B cell (primary cell): ENCODE data around the gene PALLD. TPM values are rescaled to one million over a fixed set of nuclear protein-coding genes. Genes with fewer than 3 reads are reported as not detected.

Experiments used
- ATAC-seq: fragments of 200-7000 bp; cut with Tn5 transposase; one replicate; pipeline ENCODE4 v1.10.0; 2021; ENCODE audit warnings: low read depth, mild to moderate bottlenecking, moderate number of reproducible peaks, moderate library complexity
- CTCF ChIA-PET: fragments of 350-600 bp; sonication (Branson Sonifier 250); formaldehyde crosslinking; loops from one replicate; lab custom pipeline; 2021; ENCODE audit warnings: antibody characterized with exemption, inconsistent platforms; lab: Charles Lee
- POLR2A ChIA-PET: fragments of 350-600 bp; sonication (Branson Sonifier 250); formaldehyde crosslinking; loops from one replicate; lab custom pipeline; 2021; ENCODE audit warnings: antibody characterized with exemption; lab: Charles Lee
- DNase-seq: peaks from one replicate; pipeline ENCODE4 v3.0.0; 2013
- H2AFZ ChIP-seq: 2 replicates; pipeline ENCODE4 v1.6.1; 2012; ENCODE audit warnings: mild to moderate bottlenecking, low read depth, low read length; ENCODE audit not compliant: insufficient read depth, poor library complexity, severe bottlenecking
- H3K27ac ChIP-seq, 2 donors: 1 replicate in 1 of 2; 2 replicates in 1 of 2; pipeline ENCODE4 v1.5.1; 2012 to 2013; ENCODE audit warnings: low read length in 2 of 2, mild to moderate bottlenecking in 2 of 2, moderate library complexity in 1 of 2
- H3K27me3 ChIP-seq, 4 experiments: fragments of 200-600 bp in 1 of 4; sonication (generic) in 1 of 4; replicated peaks in 1 of 4; 1 replicate in 2 of 4; 2 replicates in 2 of 4; pipeline versions ENCODE4 v1.6.1 to v1.7.0; 2013 to 2016; ENCODE audit warnings: low read length in 3 of 4, mild to moderate bottlenecking in 2 of 4, mixed read lengths in 1 of 4, moderate library complexity in 1 of 4; ENCODE audit not compliant: insufficient read depth in 4 of 4, control insufficient read depth in 3 of 4; ENCODE audit errors: control extremely low read depth in 1 of 4
- H3K36me3 ChIP-seq, 2 experiments: replicated peaks in 1 of 2; 1 replicate in 1 of 2; 2 replicates in 1 of 2; pipeline versions ENCODE4 v1.6.1 to v1.7.1; 2013; ENCODE audit warnings: low read length in 1 of 2; ENCODE audit not compliant: insufficient read depth in 2 of 2, control insufficient read depth in 1 of 2; ENCODE audit errors: control extremely low read depth in 1 of 2, extremely low read depth in 1 of 2
- H3K4me1 ChIP-seq, 2 donors: fragments of 200-600 bp in 1 of 2; sonication (generic) in 1 of 2; 1 replicate in 1 of 2; 2 replicates in 1 of 2; pipeline versions ENCODE4 v1.5.1 to v1.6.1; 2013 to 2017; ENCODE audit warnings: low read length in 2 of 2; ENCODE audit not compliant: control insufficient read depth in 2 of 2, insufficient read depth in 2 of 2
- H3K4me2 ChIP-seq: replicated peaks from 2 replicates; pipeline ENCODE3; 2012; ENCODE audit warnings: mild to moderate bottlenecking, low read depth, low read length; ENCODE audit not compliant: poor library complexity, severe bottlenecking
- H3K4me3 ChIP-seq, 5 experiments: fragments of 200-600 bp in 1 of 5; sonication (generic) in 1 of 5; 1 replicate in 3 of 5; 2 replicates in 2 of 5; pipeline versions ENCODE4 v1.5.1 to v1.7.0; 2011 to 2016; ENCODE audit warnings: low read length in 4 of 5, mild to moderate bottlenecking in 4 of 5, low read depth in 2 of 5, control low read depth in 1 of 5, moderate library complexity in 1 of 5; ENCODE audit not compliant: insufficient read depth in 1 of 5; ENCODE audit errors: control extremely low read depth in 1 of 5, extremely low read depth in 1 of 5
- H3K79me2 ChIP-seq: fragments of 200-600 bp; sonication (generic); one replicate; pipeline ENCODE4 v1.6.0; 2016; ENCODE audit warnings: low read length; ENCODE audit not compliant: control insufficient read depth, insufficient read depth
- H3K9ac ChIP-seq: fragments of 200-600 bp; sonication (generic); 2 replicates; pipeline ENCODE4 v1.6.1; 2017; ENCODE audit warnings: mild to moderate bottlenecking, low read length, moderate library complexity
- H3K9me3 ChIP-seq, 3 donors: one replicate each; pipeline versions ENCODE4 v1.6.1 to v1.7.1; 2013; ENCODE audit warnings: low read length in 2 of 3; ENCODE audit not compliant: control insufficient read depth in 2 of 3, insufficient read depth in 1 of 3; ENCODE audit errors: control extremely low read depth in 1 of 3
- H4K20me1 ChIP-seq: 2 replicates; pipeline ENCODE4 v1.6.0; 2012; ENCODE audit warnings: mild to moderate bottlenecking, low read length; ENCODE audit not compliant: insufficient read depth, control insufficient read depth, poor library complexity, severe bottlenecking
- H3K27ac Mint-ChIP-seq: one replicate; pipeline ENCODE4 v1.8.0; 2021; ENCODE audit warnings: mixed read lengths
- H3K27me3 Mint-ChIP-seq: one replicate; pipeline ENCODE4 v1.8.0; 2021; ENCODE audit warnings: mixed read lengths
- H3K4me1 Mint-ChIP-seq: one replicate; pipeline ENCODE4 v1.8.0; 2021; ENCODE audit warnings: mixed read lengths
- H3K4me3 Mint-ChIP-seq: one replicate; pipeline ENCODE4 v1.8.0; 2021; ENCODE audit warnings: mixed read lengths
- H3K9me3 Mint-ChIP-seq: one replicate; pipeline ENCODE4 v1.8.0; 2022; ENCODE audit warnings: mixed read lengths; ENCODE audit not compliant: insufficient read depth
- CTCF ChIP-seq: fragments of 200-600 bp; IDR thresholded peaks from one replicate; pipeline ENCODE4 v1.8.0; 2022; ENCODE audit warnings: antibody characterized with exemption, mild to moderate bottlenecking
- EZH2 ChIP-seq: IDR thresholded peaks from 2 replicates; pipeline ENCODE4 v1.6.1; 2012; ENCODE audit warnings: borderline replicate concordance, low read depth, mild to moderate bottlenecking, moderate library complexity, low read length; ENCODE audit not compliant: insufficient read depth, poor library complexity, severe bottlenecking
- WGBS: methylation state at CpG from one replicate; pipeline ENCODE4 v1.1.5; 2013; ENCODE audit warnings: missing lambda C conversion rate; ENCODE audit not compliant: insufficient coverage; 5-methylcytosine and 5-hydroxymethylcytosine counted together
- intact Hi-C: fragments of 100-400 bp; cut with micrococcal nuclease; formaldehyde crosslinking; loops from one replicate; pipeline ENCODE4 v1.10.0; 2022
- polyA plus RNA-seq: library from polyadenylated mRNA; depleted of rRNA; stranded (reverse); fragments of >200 nt; gene quantifications from 2 replicates; pipeline ENCODE4 v1.2.3, GENCODE V29; 2012
- total RNA-seq, 2 donors: library from RNA; stranded (reverse); fragments of 120-200 nt in 1 of 2; gene quantifications; 1 replicate in 1 of 2; 2 replicates in 1 of 2; pipeline versions ENCODE4 v1.2.3 to v1.2.4, GENCODE V29; 2013 to 2022

Gene PALLD
- total and polyA plus RNA-seq, 2 donors (not counting 1 experiment from before 2014, with no cell fraction given): 0.63 to 0.71 TPM

DNA sequence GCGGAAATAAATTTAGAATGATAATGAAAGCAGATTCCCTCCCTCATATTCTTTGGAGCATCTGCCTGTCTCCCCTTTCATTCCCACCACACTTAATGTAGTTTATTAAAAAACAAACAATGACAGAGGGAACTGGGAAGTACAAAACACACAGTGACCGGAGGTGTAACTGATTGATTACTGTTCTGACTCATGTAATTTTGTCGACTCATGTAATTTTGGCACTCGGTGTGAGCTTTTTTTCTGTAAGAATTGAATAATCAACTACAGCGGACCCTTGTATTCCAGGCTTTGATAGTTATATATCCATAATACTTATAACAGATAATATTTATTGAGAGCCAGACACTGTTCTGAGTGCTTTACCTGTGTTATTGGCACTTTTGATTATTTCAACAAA lies 110.4 kb downstream of the PALLD start:
- no peak for ATAC-seq
- Histone ChIP-seq H4K20me1 (no peaks in the 10 kb centered on the region), H3K4me3 (no peak overlapping the region), H2AFZ (no peak overlapping the region), H3K27me3 (peaks cover 0 to 3% (median 0%) of the 10 kb centered on the region in 4 experiments), H3K9ac (no peak overlapping the region), H3K36me3 (no peaks in the 10 kb centered on the region), H3K4me2 (no peak overlapping the region), H3K9me3 (peaks cover 0 to 3% (median 0%) of the 10 kb centered on the region in 3 donors), H3K4me1 (no peaks in the 10 kb centered on the region), H3K79me2 (no peaks in the 10 kb centered on the region), H3K27ac (no peak overlapping the region)
- Mint-ChIP-seq H3K4me1 (no peaks in the 10 kb centered on the region), H3K27me3 (no peaks in the 10 kb centered on the region), H3K4me3 (no peak overlapping the region), H3K27ac (no peak overlapping the region), H3K9me3 (no peaks in the 10 kb centered on the region)
- no peak for DNase-seq
- POLR2A ChIA-PET: no interaction called here
- intact Hi-C loops: no loop called here
- no CpG with 5 or more reads among the region's 5 CpGs for WGBS
- CTCF ChIA-PET: no interaction called here
- no peak for TF ChIP-seq EZH2
- no peak for TF ChIP-seq CTCF

DNA sequence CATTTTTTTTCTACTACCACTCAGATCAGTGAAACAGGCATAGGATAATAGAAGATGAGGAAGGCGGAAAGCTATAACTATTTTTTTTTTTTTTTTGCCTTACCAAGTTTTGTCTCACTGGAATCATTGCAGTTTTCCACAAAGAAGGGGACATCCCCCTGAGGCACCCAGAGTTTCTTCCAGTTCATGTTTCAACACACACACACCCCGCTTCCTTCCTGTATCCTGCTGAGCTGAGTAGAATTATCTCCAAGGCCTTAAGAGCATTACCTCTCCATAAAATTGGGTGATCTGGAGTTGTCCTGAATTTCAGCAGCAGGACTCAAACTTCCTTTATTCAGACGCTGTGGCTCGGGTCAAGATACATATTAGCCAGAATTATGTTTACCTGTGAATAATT lies 111.9 kb downstream of the PALLD start:
- WGBS: no CpG with 5 or more reads among the region's 4 CpGs
- intact Hi-C loops: no loop called here
- Histone ChIP-seq H4K20me1 (no peaks in the 10 kb centered on the region), H3K27me3 (peaks cover 0 to 3% (median 0%) of the 10 kb centered on the region in 4 experiments), H2AFZ (no peak overlapping the region), H3K4me2 (no peak overlapping the region), H3K4me1 (no peaks in the 10 kb centered on the region), H3K27ac (no peak overlapping the region), H3K4me3 (no peak overlapping the region), H3K9me3 (peaks cover 0 to 3% (median 0%) of the 10 kb centered on the region in 3 donors), H3K9ac (no peak overlapping the region), H3K79me2 (no peaks in the 10 kb centered on the region), H3K36me3 (no peaks in the 10 kb centered on the region)
- ChIA-PET CTCF (interaction anchor here (0.7 kb wide), 1 partner anchor 479 kb away, joined by 3 read pairs; no protein-coding TSS in a partner anchor), POLR2A (no interaction called here)
- DNase-seq (no peak), ATAC-seq (no peak)
- no peaks in the 10 kb centered on the region for H3K4me1 Mint-ChIP-seq
- no peaks in the 10 kb centered on the region for H3K9me3 Mint-ChIP-seq
- H3K27me3 Mint-ChIP-seq: no peaks in the 10 kb centered on the region
- no peak overlapping the region for H3K4me3 Mint-ChIP-seq
- TF ChIP-seq EZH2 (no peak), CTCF (no peak)
- H3K27ac Mint-ChIP-seq: no peak overlapping the region
